B cell (primary cell): ENCODE results near the gene MFRP. TPM values are rescaled to one million over a fixed set of nuclear protein-coding genes. Genes with fewer than 3 reads are reported as not detected.

ENCODE experiments used
- ATAC-seq: fragments of 200-7000 bp; cut with Tn5 transposase; one replicate; pipeline ENCODE4 v1.10.0; 2021; ENCODE audit warnings: low read depth, mild to moderate bottlenecking, moderate number of reproducible peaks, moderate library complexity
- CTCF ChIA-PET: fragments of 350-600 bp; sonication (Branson Sonifier 250); formaldehyde crosslinking; loops from one replicate; lab custom pipeline; 2021; ENCODE audit warnings: antibody characterized with exemption, inconsistent platforms; lab: Charles Lee
- POLR2A ChIA-PET: fragments of 350-600 bp; sonication (Branson Sonifier 250); formaldehyde crosslinking; loops from one replicate; lab custom pipeline; 2021; ENCODE audit warnings: antibody characterized with exemption; lab: Charles Lee
- DNase-seq: peaks from one replicate; pipeline ENCODE4 v3.0.0; 2013
- H2AFZ ChIP-seq: 2 replicates; pipeline ENCODE4 v1.6.1; 2012; ENCODE audit warnings: mild to moderate bottlenecking, low read depth, low read length; ENCODE audit not compliant: insufficient read depth, poor library complexity, severe bottlenecking
- H3K27ac ChIP-seq, 2 donors: 1 replicate in 1 of 2; 2 replicates in 1 of 2; pipeline ENCODE4 v1.5.1; 2012 to 2013; ENCODE audit warnings: low read length in 2 of 2, mild to moderate bottlenecking in 2 of 2, moderate library complexity in 1 of 2
- H3K27me3 ChIP-seq, 4 experiments: fragments of 200-600 bp in 1 of 4; sonication (generic) in 1 of 4; replicated peaks in 1 of 4; 1 replicate in 2 of 4; 2 replicates in 2 of 4; pipeline versions ENCODE4 v1.6.1 to v1.7.0; 2013 to 2016; ENCODE audit warnings: low read length in 3 of 4, mild to moderate bottlenecking in 2 of 4, mixed read lengths in 1 of 4, moderate library complexity in 1 of 4; ENCODE audit not compliant: insufficient read depth in 4 of 4, control insufficient read depth in 3 of 4; ENCODE audit errors: control extremely low read depth in 1 of 4
- H3K36me3 ChIP-seq, 2 experiments: replicated peaks in 1 of 2; 1 replicate in 1 of 2; 2 replicates in 1 of 2; pipeline versions ENCODE4 v1.6.1 to v1.7.1; 2013; ENCODE audit warnings: low read length in 1 of 2; ENCODE audit not compliant: insufficient read depth in 2 of 2, control insufficient read depth in 1 of 2; ENCODE audit errors: control extremely low read depth in 1 of 2, extremely low read depth in 1 of 2
- H3K4me1 ChIP-seq, 2 donors: fragments of 200-600 bp in 1 of 2; sonication (generic) in 1 of 2; 1 replicate in 1 of 2; 2 replicates in 1 of 2; pipeline versions ENCODE4 v1.5.1 to v1.6.1; 2013 to 2017; ENCODE audit warnings: low read length in 2 of 2; ENCODE audit not compliant: control insufficient read depth in 2 of 2, insufficient read depth in 2 of 2
- H3K4me2 ChIP-seq: replicated peaks from 2 replicates; pipeline ENCODE3; 2012; ENCODE audit warnings: mild to moderate bottlenecking, low read depth, low read length; ENCODE audit not compliant: poor library complexity, severe bottlenecking
- H3K4me3 ChIP-seq, 5 experiments: fragments of 200-600 bp in 1 of 5; sonication (generic) in 1 of 5; 1 replicate in 3 of 5; 2 replicates in 2 of 5; pipeline versions ENCODE4 v1.5.1 to v1.7.0; 2011 to 2016; ENCODE audit warnings: low read length in 4 of 5, mild to moderate bottlenecking in 4 of 5, low read depth in 2 of 5, control low read depth in 1 of 5, moderate library complexity in 1 of 5; ENCODE audit not compliant: insufficient read depth in 1 of 5; ENCODE audit errors: control extremely low read depth in 1 of 5, extremely low read depth in 1 of 5
- H3K79me2 ChIP-seq: fragments of 200-600 bp; sonication (generic); one replicate; pipeline ENCODE4 v1.6.0; 2016; ENCODE audit warnings: low read length; ENCODE audit not compliant: control insufficient read depth, insufficient read depth
- H3K9ac ChIP-seq: fragments of 200-600 bp; sonication (generic); 2 replicates; pipeline ENCODE4 v1.6.1; 2017; ENCODE audit warnings: mild to moderate bottlenecking, low read length, moderate library complexity
- H3K9me3 ChIP-seq, 3 donors: one replicate each; pipeline versions ENCODE4 v1.6.1 to v1.7.1; 2013; ENCODE audit warnings: low read length in 2 of 3; ENCODE audit not compliant: control insufficient read depth in 2 of 3, insufficient read depth in 1 of 3; ENCODE audit errors: control extremely low read depth in 1 of 3
- H4K20me1 ChIP-seq: 2 replicates; pipeline ENCODE4 v1.6.0; 2012; ENCODE audit warnings: mild to moderate bottlenecking, low read length; ENCODE audit not compliant: insufficient read depth, control insufficient read depth, poor library complexity, severe bottlenecking
- H3K27ac Mint-ChIP-seq: one replicate; pipeline ENCODE4 v1.8.0; 2021; ENCODE audit warnings: mixed read lengths
- H3K27me3 Mint-ChIP-seq: one replicate; pipeline ENCODE4 v1.8.0; 2021; ENCODE audit warnings: mixed read lengths
- H3K4me1 Mint-ChIP-seq: one replicate; pipeline ENCODE4 v1.8.0; 2021; ENCODE audit warnings: mixed read lengths
- H3K4me3 Mint-ChIP-seq: one replicate; pipeline ENCODE4 v1.8.0; 2021; ENCODE audit warnings: mixed read lengths
- H3K9me3 Mint-ChIP-seq: one replicate; pipeline ENCODE4 v1.8.0; 2022; ENCODE audit warnings: mixed read lengths; ENCODE audit not compliant: insufficient read depth
- EZH2 ChIP-seq: IDR thresholded peaks from 2 replicates; pipeline ENCODE4 v1.6.1; 2012; ENCODE audit warnings: borderline replicate concordance, low read depth, mild to moderate bottlenecking, moderate library complexity, low read length; ENCODE audit not compliant: insufficient read depth, poor library complexity, severe bottlenecking
- whole genome bisulfite sequencing: methylation state at CpG from one replicate; pipeline ENCODE4 v1.1.5; 2013; ENCODE audit warnings: missing lambda C conversion rate; ENCODE audit not compliant: insufficient coverage; 5-methylcytosine and 5-hydroxymethylcytosine counted together
- intact Hi-C: fragments of 100-400 bp; cut with micrococcal nuclease; formaldehyde crosslinking; loops from one replicate; pipeline ENCODE4 v1.10.0; 2022
- polyA plus RNA-seq: library from polyadenylated mRNA; depleted of rRNA; stranded (reverse); fragments of >200 nt; gene quantifications from 2 replicates; pipeline ENCODE4 v1.2.3, GENCODE V29; 2012
- total RNA-seq, 2 donors: library from RNA; stranded (reverse); fragments of 120-200 nt in 1 of 2; gene quantifications; 1 replicate in 1 of 2; 2 replicates in 1 of 2; pipeline versions ENCODE4 v1.2.3 to v1.2.4, GENCODE V29; 2013 to 2022
- TF ChIP-seq, protein P1 (sequence below): fragments of 200-600 bp; IDR thresholded peaks from one replicate; pipeline ENCODE4 v1.8.0; 2022; ENCODE audit warnings: antibody characterized with exemption, mild to moderate bottlenecking

MFRP gene
- total and polyA plus RNA-seq, 2 donors (not counting 1 experiment from before 2014, with no cell fraction given), result not detected

GRCh38 chr11:119338965-119339588 is 7.4 kb downstream of the MFRP start:
- no peak overlapping the region for H3K9ac ChIP-seq

More at GRCh38 chr11:119338965-119339588, 7.4 kb downstream of the MFRP start:
- H3K9me3 Mint-ChIP-seq, result no peaks in the 10 kb centered on the region
- ChIA-PET CTCF (interaction anchor here (1.0 to 4.0 kb wide), 5 partner anchors 14 to 237 kb away, joined by 5 to 45 read pairs (median 6); no protein-coding TSS in a partner anchor), POLR2A (interaction anchor here (0.7 kb wide), 1 partner anchor 237 kb away, joined by 8 read pairs; no protein-coding TSS in a partner anchor)
- H3K27me3 Mint-ChIP-seq, result peaks cover 35% of the 10 kb centered on the region
- DNase-seq (peak; percentile 20), ATAC-seq (no peak)
- no peak overlapping the region for H3K27ac Mint-ChIP-seq
- H3K4me3 Mint-ChIP-seq, result peak overlapping the region; percentile 76
- no peak overlapping the region for H3K4me3 ChIP-seq
- H3K27ac ChIP-seq, result no peak overlapping the region
- intact Hi-C loops, result no loop called here
- H3K27me3 ChIP-seq, result peaks cover 0 to 55% (median 30%) of the 10 kb centered on the region in 4 experiments
- peaks cover 0 to 2% of the 10 kb centered on the region in 2 experiments for H3K36me3 ChIP-seq
- no peak overlapping the region for H2AFZ ChIP-seq
- peaks cover 37 to 39% of the 10 kb centered on the region in 2 donors for H3K4me1 ChIP-seq
- no peak for TF ChIP-seq EZH2
- TF ChIP-seq, protein P1, sequence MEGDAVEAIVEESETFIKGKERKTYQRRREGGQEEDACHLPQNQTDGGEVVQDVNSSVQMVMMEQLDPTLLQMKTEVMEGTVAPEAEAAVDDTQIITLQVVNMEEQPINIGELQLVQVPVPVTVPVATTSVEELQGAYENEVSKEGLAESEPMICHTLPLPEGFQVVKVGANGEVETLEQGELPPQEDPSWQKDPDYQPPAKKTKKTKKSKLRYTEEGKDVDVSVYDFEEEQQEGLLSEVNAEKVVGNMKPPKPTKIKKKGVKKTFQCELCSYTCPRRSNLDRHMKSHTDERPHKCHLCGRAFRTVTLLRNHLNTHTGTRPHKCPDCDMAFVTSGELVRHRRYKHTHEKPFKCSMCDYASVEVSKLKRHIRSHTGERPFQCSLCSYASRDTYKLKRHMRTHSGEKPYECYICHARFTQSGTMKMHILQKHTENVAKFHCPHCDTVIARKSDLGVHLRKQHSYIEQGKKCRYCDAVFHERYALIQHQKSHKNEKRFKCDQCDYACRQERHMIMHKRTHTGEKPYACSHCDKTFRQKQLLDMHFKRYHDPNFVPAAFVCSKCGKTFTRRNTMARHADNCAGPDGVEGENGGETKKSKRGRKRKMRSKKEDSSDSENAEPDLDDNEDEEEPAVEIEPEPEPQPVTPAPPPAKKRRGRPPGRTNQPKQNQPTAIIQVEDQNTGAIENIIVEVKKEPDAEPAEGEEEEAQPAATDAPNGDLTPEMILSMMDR, result no peak
- H3K4me1 Mint-ChIP-seq, result peaks cover 37% of the 10 kb centered on the region
- peak overlapping the region; percentile 76 for H3K4me2 ChIP-seq
- 88% methylated on average over 9 of the region's 11 CpGs for WGBS
- H3K9me3 ChIP-seq, result peaks cover 0 to 3% (median 0%) of the 10 kb centered on the region in 3 donors
- H4K20me1 ChIP-seq, result peaks cover 7% of the 10 kb centered on the region
- H3K79me2 ChIP-seq, result peaks cover 8% of the 10 kb centered on the region
